HG02759 (cell line): ENCODE measurements around the gene PRKAG2.
"Not testable (repeated sequence)": the region's sequence is repeated elsewhere in the genome, so short reads cannot be mapped to it uniquely, and the experiment has no call there.

Experiments
- ATAC-seq: cut with Tn5 transposase; IDR thresholded peaks from one replicate; pipeline ENCODE4 v1.9.1; 2021; ENCODE audit warnings: mild to moderate bottlenecking, moderate library complexity; ENCODE audit not compliant: unreplicated experiment

The PRKAG2 gene

DNA sequence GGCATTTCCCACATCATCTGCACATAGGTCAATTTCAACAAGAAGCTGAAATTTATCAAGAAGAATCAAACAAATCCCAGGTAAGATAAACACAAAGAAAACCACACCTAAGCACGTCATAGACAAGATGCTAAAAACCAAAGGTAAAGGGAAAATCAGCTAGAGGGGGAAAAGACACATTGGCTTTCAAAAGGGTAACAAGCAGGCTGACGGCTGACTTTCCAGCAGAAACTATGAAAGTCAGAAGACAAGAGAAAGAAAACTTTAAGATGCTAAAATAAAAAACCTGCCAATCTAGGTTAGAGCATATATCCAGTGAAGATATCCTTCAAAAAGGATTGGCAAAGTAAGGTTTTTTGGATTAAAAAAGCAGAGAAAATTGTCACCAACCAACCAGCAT, 297.3 kb downstream of the PRKAG2 start:
- ATAC-seq, result no peak

DNA sequence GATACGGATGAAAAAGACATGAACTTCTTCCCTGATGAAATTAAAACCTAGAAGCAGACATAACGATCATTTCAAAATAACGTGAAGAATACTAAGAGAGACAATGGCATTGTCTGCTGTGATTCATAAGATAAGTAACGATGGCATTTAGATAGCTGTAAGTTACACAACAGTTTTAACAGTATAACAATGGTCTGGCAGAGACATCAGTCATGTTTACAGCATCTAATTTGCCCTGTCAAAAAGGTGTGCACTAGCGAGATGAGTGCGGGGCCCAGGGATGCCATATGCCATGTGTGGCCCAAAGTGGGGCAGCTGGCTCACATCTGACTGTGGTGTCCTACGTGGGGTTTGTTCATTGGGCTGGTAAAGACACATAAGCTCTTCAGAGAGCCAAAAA, 301.5 kb downstream of the PRKAG2 start:
- ATAC-seq, result no peak

DNA sequence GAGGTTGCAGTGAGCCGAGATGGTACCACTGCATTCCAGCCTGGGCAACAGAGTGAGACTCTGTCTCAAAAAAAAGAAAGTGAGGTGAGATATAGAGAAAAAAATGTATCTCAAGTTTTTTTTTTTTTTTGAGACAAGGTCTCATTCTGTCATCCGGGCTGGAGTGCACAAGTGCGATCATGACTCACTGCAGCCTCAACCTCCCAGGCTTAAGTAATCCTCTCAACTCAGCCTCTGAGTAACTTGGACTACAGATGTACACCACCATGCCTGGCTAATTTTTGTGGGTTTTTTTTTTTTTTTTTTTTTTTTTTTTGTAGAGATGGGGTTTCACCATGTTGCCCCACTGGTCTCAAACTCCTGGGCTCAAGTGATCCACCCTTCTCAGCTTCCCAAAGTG, 303.9 kb downstream of the PRKAG2 start:
- not testable (repeated sequence) for ATAC-seq

DNA sequence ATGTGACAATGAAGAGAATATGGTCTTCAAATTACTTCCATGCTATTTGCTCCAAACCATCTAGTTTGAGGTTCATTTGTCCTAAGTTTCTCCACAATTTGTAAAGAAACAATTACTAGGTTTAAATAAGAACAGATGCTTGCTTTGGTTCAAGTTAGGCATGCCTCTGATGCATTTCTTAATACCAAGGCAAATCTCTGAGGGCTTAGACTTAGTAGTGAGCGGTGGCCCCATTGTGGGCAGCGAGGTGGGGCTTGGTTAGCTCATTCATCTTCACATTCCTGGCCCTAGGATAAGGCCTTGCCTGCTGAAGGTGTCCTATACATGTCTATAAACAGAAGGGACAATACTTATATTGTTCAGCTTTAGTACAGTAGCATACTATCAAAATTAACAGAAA, 304.8 kb downstream of the PRKAG2 start:
- ATAC-seq, result no peak

DNA sequence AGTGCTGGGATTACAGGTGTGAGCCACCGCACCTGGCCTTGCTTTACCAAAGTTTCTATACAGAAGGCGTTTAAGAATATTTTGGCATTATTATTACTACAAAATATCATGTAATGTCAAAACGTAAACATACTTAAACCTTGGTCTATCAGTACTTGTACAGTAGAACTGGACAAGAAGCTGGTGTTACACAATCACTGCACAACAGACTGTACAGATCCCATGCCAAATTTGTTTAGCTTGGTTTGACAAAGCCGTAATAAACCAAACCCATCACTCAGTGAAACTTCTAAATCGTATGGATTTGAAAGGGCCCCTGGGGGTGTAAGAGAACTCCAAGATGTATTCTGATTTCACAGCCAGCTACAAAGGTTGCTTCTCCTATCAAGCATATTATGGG, 305.4 kb downstream of the PRKAG2 start:
- no peak for ATAC-seq

DNA sequence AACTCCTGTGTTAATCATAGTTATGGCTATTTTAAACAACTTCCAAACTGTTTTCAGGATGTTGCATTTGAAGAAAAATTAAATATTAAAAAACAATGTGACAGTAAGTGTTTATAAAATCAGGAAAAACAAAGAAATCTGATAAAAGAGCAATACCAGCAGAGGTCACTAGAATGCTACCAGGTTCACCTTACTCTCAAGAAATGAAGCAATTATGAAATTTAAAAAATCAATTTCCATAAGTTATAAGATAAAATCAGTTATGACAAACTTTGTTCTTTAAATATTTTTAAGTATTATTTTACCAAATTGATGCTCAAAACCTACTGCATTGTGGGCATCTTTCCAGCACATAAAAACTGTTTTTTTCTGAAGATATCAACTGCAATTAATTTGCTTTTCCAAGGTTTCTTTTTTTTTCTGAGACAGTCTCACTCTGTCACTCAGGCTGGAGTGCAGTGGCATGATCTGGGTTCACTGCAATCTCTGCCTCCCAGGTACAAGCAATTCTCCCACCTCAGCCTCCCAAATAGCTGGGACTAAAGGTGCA, 306.5 kb downstream of the PRKAG2 start:
- ATAC-seq, result no peak

DNA sequence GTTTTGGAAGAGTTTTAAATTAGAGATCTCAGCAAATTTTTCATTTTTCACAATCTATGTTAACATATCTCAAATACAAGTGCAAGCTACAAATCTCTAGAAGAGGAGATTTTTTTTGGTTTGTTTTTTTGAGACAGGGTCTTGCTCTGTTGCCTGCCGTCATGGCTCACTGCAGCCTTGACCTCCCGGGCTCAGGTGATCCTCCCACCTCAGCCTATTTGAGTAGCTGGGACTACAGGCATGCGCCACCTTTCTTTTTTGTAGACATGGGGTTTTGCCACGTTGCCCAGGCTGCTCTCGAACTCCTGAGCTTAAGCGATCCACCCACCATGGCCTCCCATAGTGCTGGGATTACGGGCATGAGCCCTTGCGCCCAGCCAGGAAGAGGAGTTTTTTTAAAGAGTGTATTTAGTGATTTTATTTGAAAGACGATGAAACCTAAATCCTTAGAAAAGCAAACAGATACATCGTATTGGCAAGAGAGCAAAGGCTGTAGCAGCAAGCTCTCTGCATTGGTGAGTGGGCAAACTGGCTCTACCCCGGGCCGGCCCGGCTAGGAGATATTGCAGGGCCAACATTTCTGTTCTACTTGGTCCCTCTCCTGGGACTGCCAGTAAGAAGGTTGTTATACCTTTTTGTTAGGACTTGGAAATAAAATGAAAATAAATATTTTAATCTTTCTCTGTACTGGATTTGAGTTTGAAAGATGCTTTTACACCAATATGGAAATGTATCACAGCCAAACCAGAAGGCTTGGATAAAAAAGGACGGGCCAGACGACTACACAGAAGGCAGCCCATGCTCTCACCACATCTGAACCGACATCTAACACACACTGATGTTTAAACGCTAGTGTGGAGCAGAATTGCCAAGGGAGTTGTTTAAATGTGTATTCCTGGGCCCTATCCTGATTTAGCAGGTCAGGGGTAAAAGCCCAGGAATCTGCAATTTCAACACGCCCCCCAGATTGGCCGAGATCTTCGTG, 307.7 kb downstream of the PRKAG2 start:
- ATAC-seq, result no peak

DNA sequence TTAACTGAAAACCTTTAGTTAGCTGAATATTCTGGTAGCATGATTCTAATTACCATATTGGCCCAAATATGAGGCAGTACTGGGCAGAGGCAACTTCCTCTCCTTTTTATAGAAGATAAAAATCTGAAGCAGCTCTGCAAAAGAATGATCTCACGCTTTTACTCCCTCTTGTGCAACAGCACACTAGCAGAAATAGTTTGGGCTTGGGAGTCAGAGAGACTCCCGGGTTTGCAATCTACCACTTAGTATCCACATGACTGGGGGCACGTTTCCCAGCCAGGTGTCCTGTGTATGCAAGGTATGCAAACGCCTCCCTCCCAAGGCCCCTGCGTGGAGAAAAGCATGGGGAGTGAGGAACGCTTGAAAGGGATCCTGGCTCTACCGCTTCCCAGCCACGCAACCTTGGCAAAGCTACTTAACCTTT, 310.0 kb downstream of the PRKAG2 start:
- ATAC-seq, result no peak

DNA sequence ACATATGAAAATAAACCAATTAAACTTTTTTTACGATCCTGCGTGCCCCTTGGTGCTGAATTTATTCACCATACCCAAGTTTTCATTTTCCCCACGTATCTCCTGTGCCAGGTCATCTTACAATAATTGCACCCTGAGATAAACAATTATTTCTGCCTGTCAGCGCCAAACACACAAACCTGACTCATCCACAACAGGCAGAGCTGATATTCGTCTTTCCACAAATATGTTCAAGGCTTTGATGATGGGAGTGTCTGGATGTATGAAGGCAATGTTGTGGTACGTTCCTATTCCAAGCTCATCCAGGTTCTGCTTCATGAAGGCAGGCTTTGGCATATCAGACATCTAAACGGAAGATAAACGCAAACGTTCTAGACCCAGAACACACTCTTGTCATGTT, 311.4 kb downstream of the PRKAG2 start:
- no peak for ATAC-seq

DNA sequence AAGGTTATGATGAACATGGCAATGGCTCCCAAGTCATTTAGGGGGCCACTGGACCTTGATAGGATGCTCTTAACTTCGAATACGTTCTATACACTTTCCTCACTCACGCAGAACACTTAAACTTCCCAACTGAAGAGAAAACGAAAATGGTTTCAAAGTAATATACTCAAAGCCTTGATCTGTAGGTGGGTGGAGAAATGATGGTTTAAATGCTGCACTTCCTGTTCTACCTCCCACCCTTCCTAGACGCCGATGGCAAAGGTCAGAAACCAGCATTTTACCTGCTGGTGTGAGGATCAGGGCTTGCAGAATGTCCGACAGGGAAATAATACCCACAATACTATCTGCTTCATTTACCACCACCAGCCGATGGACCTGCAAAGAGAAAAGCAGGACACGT, 316.7 kb downstream of the PRKAG2 start:
- no peak for ATAC-seq

DNA sequence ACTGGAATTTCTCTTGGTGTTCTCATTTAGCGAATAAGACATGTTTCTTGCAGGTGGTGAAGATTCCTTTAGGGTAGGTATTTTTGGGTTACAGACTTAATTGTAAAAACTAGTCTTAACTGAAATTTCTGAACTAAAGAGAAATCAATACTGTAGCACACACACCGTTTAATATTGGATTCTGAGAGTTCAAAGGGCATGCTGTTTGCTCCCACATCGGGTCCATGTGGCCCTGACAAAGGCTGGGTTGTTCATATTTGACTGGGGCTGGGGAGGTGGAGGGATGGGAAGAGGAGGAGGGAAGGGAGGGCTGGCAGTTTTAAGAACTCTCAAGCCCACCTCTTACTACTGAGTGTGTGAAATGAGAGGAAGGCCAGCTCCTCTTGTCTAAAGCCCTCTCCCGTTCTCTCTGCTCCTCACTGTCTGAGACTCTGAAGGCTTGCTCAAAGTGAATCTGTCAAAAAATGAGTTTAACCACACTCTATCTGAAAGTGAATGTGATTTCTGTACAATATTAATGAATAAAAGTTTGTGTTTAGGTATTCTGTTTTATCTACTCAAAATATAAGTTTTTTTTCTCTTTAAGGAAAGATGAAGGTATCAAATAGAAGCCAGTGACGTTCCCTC, 317.2 kb downstream of the PRKAG2 start:
- no peak for ATAC-seq

DNA sequence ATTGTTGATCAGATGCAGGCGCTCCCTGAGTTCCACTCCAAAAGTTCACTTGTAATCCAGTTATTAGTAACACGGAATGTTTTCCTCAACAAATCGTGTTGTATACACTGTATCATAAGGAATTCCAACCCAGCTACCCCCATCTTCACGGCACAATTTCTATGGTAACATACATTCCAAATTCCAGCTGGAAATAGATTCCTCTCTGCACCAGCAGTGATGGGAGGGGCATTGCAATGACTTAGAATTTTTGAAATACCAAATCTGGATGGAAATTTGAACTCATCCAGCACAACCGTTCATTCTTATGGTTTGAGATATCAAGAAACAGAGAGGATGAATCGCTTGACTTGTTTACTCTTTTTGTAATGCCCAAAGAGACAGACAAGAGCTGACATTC, 318.3 kb downstream of the PRKAG2 start:
- no peak for ATAC-seq

DNA sequence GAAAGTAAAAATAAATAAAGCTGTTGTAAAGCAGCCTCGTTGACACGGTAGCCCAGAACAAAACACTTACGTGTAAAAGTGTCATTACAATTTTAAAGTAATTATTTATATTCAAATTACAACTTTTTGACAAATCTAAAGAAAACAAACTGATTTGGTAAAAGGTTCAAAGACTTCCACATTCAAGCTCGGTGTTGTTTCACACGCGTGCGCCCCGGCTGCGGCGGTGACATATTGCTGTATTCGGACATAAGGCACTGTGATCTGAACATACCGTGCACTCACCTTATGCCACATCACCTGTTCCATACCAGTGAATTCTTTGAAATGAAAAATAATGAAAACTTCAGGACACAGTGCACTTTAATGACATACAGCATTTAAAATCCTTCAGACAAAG, 320.3 kb downstream of the PRKAG2 start:
- ATAC-seq, result no peak

DNA sequence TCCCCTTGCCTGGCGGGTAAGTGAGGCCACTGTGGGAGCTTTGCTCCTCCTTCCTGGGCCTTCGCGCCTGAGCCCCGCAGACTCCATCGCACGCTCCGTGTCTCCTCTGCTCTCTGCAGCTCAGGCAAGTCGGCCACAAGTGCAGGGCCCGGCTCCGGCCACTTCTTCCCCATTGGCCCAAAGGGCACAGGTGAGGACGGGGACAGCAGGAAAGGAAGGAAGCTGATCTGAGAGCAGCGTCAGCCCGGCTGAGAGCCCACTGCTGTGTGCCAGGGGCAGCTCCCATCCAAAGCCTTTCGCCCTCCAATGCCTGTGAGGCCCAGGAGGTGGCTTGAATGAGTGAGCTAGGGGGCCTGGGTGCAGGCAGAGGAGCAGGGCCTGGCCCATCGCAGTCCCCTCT, 323.6 kb downstream of the PRKAG2 start:
- ATAC-seq, result no peak

DNA sequence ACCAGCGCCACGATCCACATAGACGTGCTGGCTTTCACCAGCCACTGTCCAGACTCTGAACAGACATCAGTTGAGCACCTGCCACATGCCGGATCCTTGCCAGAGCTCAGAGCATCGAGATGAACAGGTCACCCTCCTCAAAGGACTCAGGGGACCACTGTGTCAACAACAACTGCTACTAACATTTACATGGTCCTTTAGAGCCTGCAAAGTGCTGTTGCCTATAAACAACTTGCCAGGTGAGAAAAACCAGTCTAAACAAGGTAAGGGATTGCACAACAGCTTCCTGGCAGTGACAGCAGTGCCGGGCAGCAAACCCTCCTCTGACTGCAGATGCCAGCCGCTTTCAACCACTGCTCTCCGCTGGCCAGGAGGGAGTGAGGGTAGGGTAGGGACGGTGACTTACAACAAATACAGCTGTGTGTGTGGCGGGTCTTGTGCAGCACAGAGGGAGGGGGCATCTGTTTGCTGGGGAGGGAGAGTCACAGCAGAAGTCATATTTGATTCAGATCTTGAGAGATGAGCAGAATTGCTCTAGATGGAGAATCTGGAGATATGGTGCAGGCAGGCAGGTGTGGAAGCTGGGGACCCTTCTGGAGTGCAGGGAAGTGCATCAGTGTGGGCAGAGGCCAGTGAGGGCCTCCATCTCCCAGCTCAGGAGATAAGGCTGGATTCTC, 324.4 kb downstream of the PRKAG2 start:
- ATAC-seq, result no peak

DNA sequence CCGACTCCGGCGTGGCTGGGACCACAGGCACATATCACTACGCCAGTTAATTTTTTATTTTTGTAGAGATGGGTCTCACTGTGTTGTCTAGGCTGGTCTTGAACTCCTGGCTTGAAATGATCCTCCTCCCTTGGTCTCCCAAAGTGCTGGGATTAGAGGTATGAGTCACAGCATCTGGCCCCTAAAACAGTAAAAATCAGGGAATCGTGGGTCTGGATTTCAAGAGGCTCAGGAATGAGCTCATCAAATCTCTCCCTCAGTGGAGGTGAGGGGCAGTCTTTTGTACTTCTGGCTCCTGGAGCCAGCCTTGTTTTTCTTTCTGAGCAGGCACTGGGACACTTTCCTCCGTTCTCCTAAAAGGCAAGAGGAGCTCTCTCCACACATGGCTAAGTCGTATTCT, 325.1 kb downstream of the PRKAG2 start:
- ATAC-seq, result no peak

DNA sequence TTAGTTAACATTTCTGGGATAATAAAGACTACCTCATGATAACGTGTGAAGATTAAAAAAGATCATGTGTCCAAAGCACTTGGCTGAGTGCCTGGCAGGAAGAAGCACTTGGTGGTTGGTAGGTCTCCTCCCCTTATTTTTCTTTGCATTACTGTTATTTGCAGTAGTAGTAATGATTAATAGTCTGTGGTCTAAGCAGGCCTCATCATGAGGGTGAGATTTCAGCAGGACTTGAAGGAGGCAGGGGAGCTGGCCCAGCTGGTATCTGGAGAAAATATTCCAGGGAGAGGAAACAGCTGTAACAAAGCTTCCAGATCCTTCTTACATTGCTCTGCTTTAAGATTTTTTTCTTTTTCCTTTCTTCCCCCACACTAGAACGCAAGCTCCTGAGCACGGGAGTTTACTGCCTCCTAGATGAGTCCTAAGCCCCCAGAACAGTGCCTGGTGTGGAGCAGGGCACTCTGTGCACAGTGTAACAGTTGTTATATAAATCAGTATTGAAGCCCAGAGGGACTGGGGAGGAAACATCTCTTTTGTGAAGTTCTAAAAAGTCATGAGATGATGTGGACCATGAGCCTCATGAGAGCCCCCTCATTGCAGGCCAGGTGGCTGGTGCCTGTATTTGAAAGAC, 326.1 kb downstream of the PRKAG2 start:
- ATAC-seq, result no peak

DNA sequence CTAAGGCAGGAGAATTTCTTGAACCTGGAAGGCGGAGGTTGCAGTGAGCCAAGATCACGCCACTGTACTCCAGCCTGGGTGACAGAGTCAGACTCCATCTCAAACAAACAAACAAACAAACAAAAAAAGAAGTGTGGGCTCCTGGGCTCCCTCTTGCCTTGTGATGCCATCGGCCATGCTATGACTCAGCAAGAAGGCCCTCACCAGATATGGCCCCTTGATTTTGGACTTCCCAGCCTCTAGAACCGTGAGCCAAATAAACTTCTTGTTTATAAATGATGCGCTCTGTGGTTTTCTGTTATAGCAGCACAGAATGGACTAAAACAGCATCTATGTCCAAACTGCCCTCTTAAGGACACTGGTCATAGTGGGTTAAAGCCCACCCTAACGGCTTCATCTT, 327.3 kb downstream of the PRKAG2 start:
- ATAC-seq, result no peak

DNA sequence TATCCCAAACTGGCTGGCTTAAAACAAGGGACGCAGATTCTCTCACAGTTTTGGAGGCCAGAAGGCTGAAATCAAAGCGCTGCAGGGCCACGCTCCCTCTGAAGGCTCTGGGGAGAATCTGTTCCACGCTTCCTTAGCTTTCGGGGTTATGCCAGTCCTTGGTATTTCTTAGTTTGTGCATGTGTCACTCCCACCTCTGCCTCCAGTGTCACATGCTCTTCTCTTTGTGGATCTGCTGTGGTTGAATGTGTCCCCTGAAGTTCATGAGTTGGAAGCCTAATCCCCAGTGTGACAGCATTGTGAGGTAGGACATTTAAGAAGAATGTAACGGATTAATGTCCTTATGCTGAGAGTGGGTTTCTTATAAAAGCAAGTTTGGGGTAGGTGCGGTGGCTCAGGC, 327.8 kb downstream of the PRKAG2 start:
- no peak for ATAC-seq

DNA sequence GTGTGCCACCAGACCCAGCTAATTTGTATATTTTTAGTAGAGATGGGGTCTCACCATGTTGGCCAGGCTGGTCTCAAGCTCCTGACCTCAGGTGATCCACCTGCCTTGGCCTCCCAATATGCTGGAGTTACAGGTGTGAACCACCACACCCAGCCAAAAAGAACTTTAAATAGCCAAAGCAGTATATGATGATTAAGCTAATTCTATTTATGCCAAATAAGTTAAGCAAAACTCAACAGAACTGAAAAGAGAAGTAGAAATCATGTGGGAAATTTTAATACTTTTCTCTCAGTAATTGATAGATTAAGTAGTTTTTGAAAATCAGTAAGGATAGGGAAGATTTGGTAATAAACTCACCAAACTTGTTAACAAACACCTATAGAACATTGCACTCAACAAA, 332.7 kb downstream of the PRKAG2 start:
- ATAC-seq, result no peak

DNA sequence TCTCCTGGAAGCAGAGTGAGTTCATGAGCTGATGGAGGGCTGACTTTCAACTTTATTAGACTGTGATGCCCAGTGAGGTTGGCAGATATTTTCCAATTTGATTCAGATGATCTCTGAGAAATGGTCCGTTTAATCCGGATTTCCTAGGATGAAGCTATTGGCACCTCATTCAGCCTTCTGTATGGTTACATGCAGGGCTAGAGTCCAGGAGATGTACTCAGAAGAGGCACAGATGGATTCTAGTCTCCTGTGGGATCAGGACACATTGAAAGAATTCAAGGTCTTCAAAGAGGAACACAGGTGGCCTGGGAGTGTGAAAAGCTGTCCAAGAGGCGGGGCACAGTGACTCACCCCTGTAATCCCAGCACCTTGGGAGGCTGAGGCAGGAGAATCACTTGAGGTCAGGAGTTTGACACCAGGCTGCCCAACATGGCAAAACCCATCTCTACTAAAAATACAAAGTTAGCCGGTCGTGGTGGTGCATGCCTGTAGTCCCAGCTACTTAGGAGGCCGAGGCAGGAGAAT, 334.2 kb downstream of the PRKAG2 start:
- no peak for ATAC-seq
